Dendritic cell treated with granulocyte-macrophage colony-stimulating factor and Interleukin-4, amounts not matched to agents 40 ng/mL and 50 ng/mL, for 4 days (primary cell): ENCODE measurements around the gene MSS51.
"Not testable (repeated sequence)": the region's sequence is repeated elsewhere in the genome, so short reads cannot be mapped to it uniquely, and the experiment has no call there.

Experiments
- H3K27ac Mint-ChIP-seq: one replicate; pipeline ENCODE4 v1.8.0; 2022; ENCODE audit warnings: mild to moderate bottlenecking, mixed read lengths
- H3K27me3 Mint-ChIP-seq: one replicate; pipeline ENCODE4 v1.8.0; 2022; ENCODE audit warnings: mild to moderate bottlenecking, mixed read lengths
- H3K36me3 Mint-ChIP-seq: one replicate; pipeline ENCODE4 v1.8.0; 2022; ENCODE audit warnings: low read depth, mixed read lengths
- H3K4me1 Mint-ChIP-seq: one replicate; pipeline ENCODE4 v1.8.0; 2022; ENCODE audit warnings: low read depth, mixed read lengths
- H3K4me3 Mint-ChIP-seq: one replicate; pipeline ENCODE4 v1.8.0; 2022; ENCODE audit warnings: mild to moderate bottlenecking, moderate library complexity, mixed read lengths
- H3K9me3 Mint-ChIP-seq: one replicate; pipeline ENCODE4 v1.8.0; 2022; ENCODE audit warnings: mixed read lengths
- intact Hi-C: fragments of 100-400 bp; cut with micrococcal nuclease; formaldehyde crosslinking; loops from one replicate; pipeline ENCODE4 v1.15.0; 2022

The MSS51 gene

DNA sequence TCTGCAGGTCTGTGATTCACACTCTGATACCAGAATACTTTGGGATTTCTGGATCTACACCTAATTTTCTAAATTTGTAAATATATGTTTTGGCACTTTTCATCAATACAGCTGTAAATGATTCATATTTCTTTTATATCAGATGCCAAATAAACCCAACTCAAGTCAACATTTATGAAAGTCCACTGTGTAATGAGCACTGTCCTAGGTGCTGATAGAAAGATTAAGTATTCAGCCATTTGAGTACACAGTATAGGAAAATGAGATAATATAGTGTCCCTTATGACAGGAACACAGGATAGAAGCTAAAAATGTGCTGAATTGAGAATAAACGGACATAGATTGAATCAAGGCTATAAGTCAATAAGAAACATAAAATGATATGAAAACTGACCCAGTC lies 25.9 kb downstream of the MSS51 start:
- intact Hi-C loops: loop anchor here (10.0 kb wide), 1 partner anchor 87 kb away; the partner anchor contains the start of gene PPP3CB
- no peak overlapping the region for H3K27ac Mint-ChIP-seq
- H3K27me3 Mint-ChIP-seq: no peaks in the 10 kb centered on the region
- H3K9me3 Mint-ChIP-seq: no peaks in the 10 kb centered on the region
- peaks cover 41% of the 10 kb centered on the region for H3K4me1 Mint-ChIP-seq
- H3K4me3 Mint-ChIP-seq: no peak overlapping the region
- H3K36me3 Mint-ChIP-seq: peaks cover 54% of the 10 kb centered on the region

DNA sequence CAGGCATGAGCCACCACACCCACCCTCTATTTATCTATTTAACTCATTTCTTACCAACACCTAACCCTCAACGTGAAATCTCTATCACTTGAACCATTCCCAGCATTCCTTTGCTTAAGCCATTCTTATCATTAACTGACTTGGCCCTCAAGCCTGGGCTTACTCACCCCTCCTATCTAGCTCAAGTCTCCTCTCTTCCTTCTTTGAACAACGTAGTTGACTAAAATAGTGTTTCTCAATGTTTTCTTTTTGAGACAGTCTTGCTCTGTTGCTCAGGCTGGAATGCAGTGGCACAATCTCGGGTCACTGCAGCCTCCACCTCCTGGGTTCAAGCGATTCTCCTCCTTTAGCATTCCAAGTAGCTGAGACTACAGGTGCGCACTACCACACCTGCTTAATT lies 26.5 kb downstream of the MSS51 start:
- Mint-ChIP-seq H3K9me3 (no peaks in the 10 kb centered on the region), H3K27me3 (no peaks in the 10 kb centered on the region), H3K36me3 (peaks cover 55% of the 10 kb centered on the region), H3K4me1 (peaks cover 41% of the 10 kb centered on the region), H3K4me3 (no peak overlapping the region), H3K27ac (no peak overlapping the region)
- intact Hi-C loops: loop anchor here (10.0 kb wide), 1 partner anchor 88 kb away; the partner anchor contains the start of gene PPP3CB

DNA sequence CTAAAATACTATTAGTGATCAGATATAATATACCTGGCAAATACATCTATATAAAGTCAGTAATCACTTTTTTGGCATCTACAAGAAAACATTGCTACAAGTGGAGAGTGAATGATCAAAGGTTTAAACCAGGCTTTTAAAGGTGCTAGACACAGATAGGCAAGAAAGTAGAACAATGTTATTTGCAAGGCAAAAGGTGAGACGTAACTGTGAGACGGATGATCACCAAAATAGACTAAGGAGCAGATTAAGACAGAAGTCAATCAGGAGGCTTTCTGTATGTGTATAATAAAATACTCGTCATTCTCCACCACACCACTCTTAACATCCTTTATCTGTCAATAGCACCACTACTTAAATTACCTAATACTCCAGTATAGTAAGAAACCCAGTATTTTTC lies 27.8 kb downstream of the MSS51 start:
- intact Hi-C loops: loop anchor here (10.0 kb wide), 1 partner anchor 89 kb away; the partner anchor contains the start of gene PPP3CB
- H3K9me3 Mint-ChIP-seq: no peaks in the 10 kb centered on the region
- H3K27me3 Mint-ChIP-seq: no peaks in the 10 kb centered on the region
- H3K36me3 Mint-ChIP-seq: peaks cover 53% of the 10 kb centered on the region
- no peak overlapping the region for H3K27ac Mint-ChIP-seq
- peaks cover 38% of the 10 kb centered on the region for H3K4me1 Mint-ChIP-seq
- H3K4me3 Mint-ChIP-seq: no peak overlapping the region

DNA sequence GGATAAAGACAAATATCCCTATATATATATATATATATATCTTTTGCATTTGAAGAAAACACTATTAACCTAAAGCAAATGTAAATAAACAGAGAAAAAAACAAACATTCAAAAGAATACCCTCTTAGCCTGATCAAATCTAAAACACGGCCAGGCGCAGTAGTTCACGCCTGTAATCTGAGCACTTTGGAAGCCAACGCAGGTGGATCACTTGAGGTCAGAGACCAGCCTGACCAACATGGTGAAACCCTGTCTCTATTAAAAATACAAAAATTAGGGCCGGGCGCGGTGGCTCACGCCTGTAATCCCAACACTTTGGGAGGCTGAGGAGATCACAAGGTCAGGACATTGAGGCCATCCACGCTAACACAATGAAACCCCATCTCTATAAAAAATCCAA lies 28.7 kb downstream of the MSS51 start:
- Mint-ChIP-seq H3K4me3 (no peak overlapping the region), H3K27ac (no peak overlapping the region), H3K9me3 (no peaks in the 10 kb centered on the region), H3K27me3 (no peaks in the 10 kb centered on the region), H3K4me1 (peaks cover 33% of the 10 kb centered on the region), H3K36me3 (peaks cover 53% of the 10 kb centered on the region)
- intact Hi-C loops: loop anchor here (10.0 kb wide), 1 partner anchor 90 kb away; the partner anchor contains the start of gene PPP3CB

DNA sequence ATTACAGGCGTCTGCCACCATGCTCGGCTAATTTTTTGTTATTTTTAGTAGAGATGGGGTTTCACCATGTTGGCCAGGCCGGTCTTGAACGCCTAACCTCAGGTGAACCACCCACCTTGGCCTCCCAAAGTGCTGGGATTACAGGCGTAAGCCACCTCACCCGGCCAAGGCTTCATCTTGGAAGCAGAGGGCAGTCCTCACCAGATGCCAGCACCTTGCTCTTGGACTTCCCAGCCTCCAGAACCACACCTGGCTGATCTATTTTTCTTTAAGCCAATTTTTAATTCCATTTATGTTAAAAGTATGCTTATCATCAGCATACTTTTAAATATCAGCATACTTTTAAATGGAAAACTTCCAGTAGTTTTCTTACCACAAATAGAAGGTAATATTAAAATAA lies 31.7 kb downstream of the MSS51 start:
- H3K36me3 Mint-ChIP-seq: peaks cover 65% of the 10 kb centered on the region
- H3K4me1 Mint-ChIP-seq: peaks cover 16% of the 10 kb centered on the region
- intact Hi-C loops: loop anchor here (10.0 kb wide), 1 partner anchor 93 kb away; the partner anchor contains the start of gene PPP3CB

DNA sequence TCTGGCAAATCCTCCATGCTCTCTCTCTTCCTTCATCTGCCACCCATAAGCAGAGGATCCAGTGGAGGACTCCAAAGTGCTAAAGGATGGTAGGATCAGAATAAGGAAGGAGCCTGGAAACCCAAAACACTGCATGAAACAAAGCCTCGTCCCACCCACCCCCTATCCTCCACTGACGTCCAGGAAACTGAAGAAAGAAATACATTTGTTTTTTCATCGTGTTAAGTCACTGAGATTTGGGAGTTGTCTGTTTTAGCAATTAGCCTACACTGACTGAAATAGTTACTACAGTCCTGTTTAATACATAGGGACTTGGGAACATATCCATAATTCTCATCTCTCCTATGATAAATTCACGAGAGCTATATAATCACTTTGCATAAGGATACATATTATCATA lies 34.3 kb downstream of the MSS51 start:
- intact Hi-C loops: no loop called here
- Mint-ChIP-seq H3K27me3 (no peaks in the 10 kb centered on the region), H3K4me1 (peaks cover 7% of the 10 kb centered on the region), H3K9me3 (no peaks in the 10 kb centered on the region), H3K4me3 (no peak overlapping the region), H3K36me3 (peaks cover 82% of the 10 kb centered on the region), H3K27ac (no peak overlapping the region)

More for the DNA sequence above, 31.7 kb downstream of the MSS51 start:
- Mint-ChIP-seq H3K27ac (peak overlapping the region; percentile 33), H3K9me3 (no peaks in the 10 kb centered on the region), H3K4me3 (no peak overlapping the region), H3K27me3 (no peaks in the 10 kb centered on the region)

DNA sequence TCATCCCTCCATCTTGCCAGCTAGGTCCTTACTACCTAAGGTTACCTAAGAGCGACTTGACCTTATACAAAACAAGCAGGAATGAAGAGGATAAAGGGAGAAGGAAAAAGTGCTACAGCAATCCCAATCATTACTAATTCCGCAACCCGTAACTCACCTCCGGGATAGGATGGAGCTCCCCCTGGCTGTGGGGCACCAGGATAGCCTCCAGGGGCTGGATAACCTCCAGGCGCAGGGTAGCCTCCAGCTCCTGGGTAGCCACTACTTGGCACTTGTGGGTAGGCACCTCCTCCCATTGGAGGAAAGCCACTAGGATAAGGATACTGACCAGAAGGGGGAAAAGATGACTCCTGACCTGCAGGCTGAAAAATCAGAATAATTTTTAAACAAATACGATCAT lies 35.3 kb downstream of the MSS51 start:
- H3K27ac Mint-ChIP-seq: no peak overlapping the region
- peaks cover 91% of the 10 kb centered on the region for H3K36me3 Mint-ChIP-seq
- intact Hi-C loops: no loop called here
- H3K27me3 Mint-ChIP-seq: no peaks in the 10 kb centered on the region
- no peaks in the 10 kb centered on the region for H3K9me3 Mint-ChIP-seq
- H3K4me3 Mint-ChIP-seq: no peak overlapping the region
- peaks cover 9% of the 10 kb centered on the region for H3K4me1 Mint-ChIP-seq

DNA sequence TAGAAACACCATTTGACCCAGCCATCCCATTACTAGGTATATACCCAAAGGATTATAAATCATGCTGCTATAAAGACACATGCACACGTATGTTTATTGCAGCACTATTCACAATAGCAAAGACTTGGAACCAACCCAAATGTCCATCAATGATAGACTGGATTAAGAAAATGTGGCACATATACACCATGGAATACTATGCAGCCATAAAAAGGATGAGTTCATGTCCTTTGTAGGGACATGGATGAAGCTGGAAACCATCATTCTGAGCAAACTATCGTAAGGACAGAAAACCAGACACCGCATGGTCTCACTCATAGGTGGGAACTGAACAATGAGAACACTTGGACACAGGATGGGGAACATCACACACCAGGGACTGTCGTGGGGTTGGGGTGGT lies 39.0 kb downstream of the MSS51 start:
- H3K4me1 Mint-ChIP-seq, H3K27ac Mint-ChIP-seq, intact Hi-C loops, H3K4me3 Mint-ChIP-seq, H3K9me3 Mint-ChIP-seq, H3K27me3 Mint-ChIP-seq: not testable (repeated sequence)
- H3K36me3 Mint-ChIP-seq: peaks cover 95% of the 10 kb centered on the region

DNA sequence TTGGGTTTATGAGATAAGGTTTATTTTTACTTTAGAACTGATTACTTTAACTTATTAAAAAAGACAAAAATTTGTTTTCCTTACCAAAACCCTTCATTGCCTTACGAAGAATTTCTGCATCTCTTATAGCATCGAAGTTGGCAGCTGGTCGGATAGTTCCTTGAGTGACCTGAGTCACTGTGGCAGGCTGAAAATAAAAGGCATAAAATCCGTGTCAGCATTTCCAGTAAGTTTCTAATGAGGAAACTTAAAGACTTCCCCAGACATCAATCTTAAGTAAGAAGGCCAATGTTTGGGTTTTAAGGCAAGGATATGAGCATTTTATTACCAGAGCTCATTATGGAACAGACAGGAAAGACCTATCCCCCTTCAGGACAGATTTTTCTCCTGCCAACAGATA lies 45.1 kb downstream of the MSS51 start:
- Mint-ChIP-seq H3K4me1 (peaks cover 6% of the 10 kb centered on the region), H3K9me3 (no peaks in the 10 kb centered on the region), H3K27me3 (no peaks in the 10 kb centered on the region), H3K27ac (no peak overlapping the region), H3K4me3 (no peak overlapping the region), H3K36me3 (peaks cover 94% of the 10 kb centered on the region)
- intact Hi-C loops: no loop called here

DNA sequence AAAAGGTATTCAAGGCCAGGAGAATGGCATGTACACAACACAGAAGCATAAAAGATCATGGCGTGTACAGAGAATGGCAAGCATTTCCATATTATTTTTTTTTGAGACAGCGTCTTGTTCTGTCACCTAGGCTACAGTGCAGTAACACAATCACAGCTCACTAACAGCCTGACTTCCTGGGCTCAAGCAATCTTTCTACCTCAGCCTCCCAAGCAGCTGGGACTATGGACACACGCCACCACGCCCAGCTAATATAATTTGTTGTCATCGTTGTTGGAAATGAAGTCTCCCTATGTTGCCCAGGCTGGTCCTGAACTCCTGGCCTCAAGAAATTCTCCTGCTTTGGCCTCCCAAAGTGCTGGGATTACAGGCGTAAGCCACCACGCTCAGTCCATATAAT lies 46.8 kb downstream of the MSS51 start:
- Mint-ChIP-seq H3K36me3 (peaks cover 96% of the 10 kb centered on the region), H3K27ac (no peak overlapping the region)
- intact Hi-C loops: no loop called here

DNA sequence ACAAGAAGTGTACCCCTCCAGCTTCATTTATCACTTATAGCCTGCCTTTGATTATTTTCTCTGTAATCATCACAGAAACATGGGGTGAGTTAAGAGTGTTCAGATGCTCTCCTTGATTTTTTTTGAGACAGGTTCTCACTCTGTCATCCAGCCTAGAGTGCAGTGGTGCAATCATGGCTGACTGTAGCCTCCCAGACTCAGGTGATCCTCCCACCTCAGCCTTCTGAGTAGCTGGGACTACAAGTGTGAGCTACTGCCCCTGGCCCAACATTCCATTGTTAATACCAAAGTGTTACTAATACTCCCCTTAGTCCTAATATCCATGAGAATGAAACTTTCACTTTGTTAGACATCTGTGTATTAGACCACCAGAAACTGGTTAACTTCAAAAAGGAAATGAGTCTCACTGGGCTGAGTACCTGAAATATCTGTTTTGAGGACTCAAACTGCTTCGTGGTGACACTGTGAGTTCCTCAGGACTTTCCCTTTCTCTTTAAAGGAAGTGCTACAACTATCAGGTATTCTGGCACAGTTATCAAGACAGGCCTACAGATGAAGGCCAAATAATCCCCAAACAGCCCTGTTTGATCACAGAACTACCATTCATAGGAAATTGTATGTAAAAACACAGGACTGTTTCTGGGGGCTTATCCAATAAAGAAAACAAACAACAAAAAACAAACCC lies 54.2 kb downstream of the MSS51 start:
- no peaks in the 10 kb centered on the region for H3K4me1 Mint-ChIP-seq
- H3K27ac Mint-ChIP-seq: no peak overlapping the region
- no peaks in the 10 kb centered on the region for H3K27me3 Mint-ChIP-seq
- H3K9me3 Mint-ChIP-seq: no peaks in the 10 kb centered on the region
- no peak overlapping the region for H3K4me3 Mint-ChIP-seq
- H3K36me3 Mint-ChIP-seq: peaks cover 87% of the 10 kb centered on the region
- intact Hi-C loops: no loop called here

More for the DNA sequence above, 46.8 kb downstream of the MSS51 start:
- Mint-ChIP-seq H3K4me1 (no peaks in the 10 kb centered on the region), H3K9me3 (no peaks in the 10 kb centered on the region), H3K27me3 (no peaks in the 10 kb centered on the region), H3K4me3 (no peak overlapping the region)

DNA sequence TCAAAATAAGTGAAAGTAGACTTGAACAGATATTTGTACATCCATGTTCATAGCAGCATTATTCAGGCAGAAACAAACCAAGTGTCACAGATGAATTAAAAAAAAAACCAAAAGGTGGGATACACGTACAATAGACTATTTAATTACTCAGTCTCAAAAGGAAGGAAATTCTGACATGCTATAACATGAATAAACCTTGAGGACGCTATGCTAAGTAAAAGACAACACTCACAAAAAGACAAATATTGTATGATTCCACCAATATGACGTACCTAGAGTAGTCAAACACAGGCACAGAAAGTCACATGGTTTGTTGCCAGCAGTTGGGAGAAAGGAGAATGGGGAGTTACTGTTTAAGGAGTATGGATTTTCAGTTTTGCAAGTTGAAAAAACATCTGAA lies 56.7 kb downstream of the MSS51 start:
- Mint-ChIP-seq H3K9me3 (no peaks in the 10 kb centered on the region), H3K36me3 (peaks cover 90% of the 10 kb centered on the region), H3K27me3 (no peaks in the 10 kb centered on the region), H3K27ac (no peak overlapping the region), H3K4me1 (no peaks in the 10 kb centered on the region), H3K4me3 (no peak overlapping the region)
- intact Hi-C loops: no loop called here
